H9 (cell line): ENCODE results near the gene USP47. TPM values are rescaled to one million over a fixed set of nuclear protein-coding genes. Genes with fewer than 3 reads are reported as not detected.

Experiments used
- DNase-seq: peaks from one replicate; pipeline ENCODE4 v3.0.0-alpha.2; 2017
- H2AFZ ChIP-seq: one replicate; pipeline ENCODE4 v1.6.1; 2013; ENCODE audit warnings: mild to moderate bottlenecking, low read length, control low read depth, moderate library complexity
- H2AK5ac ChIP-seq: 2 replicates; pipeline ENCODE4 v1.6.1; 2013; ENCODE audit warnings: low read length, control low read depth, mixed read lengths; ENCODE audit not compliant: insufficient read length
- H2BK120ac ChIP-seq: one replicate; pipeline ENCODE4 v1.6.1; 2013; ENCODE audit warnings: low read depth, mild to moderate bottlenecking, low read length, control low read depth, inconsistent platforms; ENCODE audit not compliant: poor library complexity, severe bottlenecking
- H2BK12ac ChIP-seq: 2 replicates; pipeline ENCODE4 v1.6.1; 2013; ENCODE audit warnings: low read length, control low read depth, mixed read lengths, low read depth; ENCODE audit not compliant: insufficient read length
- H2BK15ac ChIP-seq: 2 replicates; pipeline ENCODE4 v1.6.1; 2013; ENCODE audit warnings: low read depth, low read length, control low read depth
- H2BK20ac ChIP-seq: one replicate; pipeline ENCODE4 v1.6.1; 2013; ENCODE audit warnings: low read depth, mild to moderate bottlenecking, low read length, control low read depth, inconsistent platforms; ENCODE audit not compliant: poor library complexity, severe bottlenecking
- H2BK5ac ChIP-seq: 2 replicates; pipeline ENCODE4 v1.6.1; 2013; ENCODE audit warnings: low read length, control low read depth, mixed read lengths; ENCODE audit not compliant: insufficient read length
- H3K14ac ChIP-seq: 2 replicates; pipeline ENCODE4 v1.6.1; 2013; ENCODE audit warnings: low read length, control low read depth; ENCODE audit not compliant: insufficient read depth
- H3K18ac ChIP-seq: 2 replicates; pipeline ENCODE4 v1.6.1; 2013; ENCODE audit warnings: low read depth, mild to moderate bottlenecking, mixed read lengths, low read length, control low read depth; ENCODE audit not compliant: insufficient read length
- H3K23ac ChIP-seq: 2 replicates; pipeline ENCODE4 v1.6.1; 2013; ENCODE audit warnings: low read length, control low read depth, mixed read lengths, low read depth; ENCODE audit not compliant: insufficient read length
- H3K23me2 ChIP-seq: 2 replicates; pipeline ENCODE4 v1.6.1; 2013; ENCODE audit warnings: low read depth, mild to moderate bottlenecking, mixed read lengths, low read length, control low read depth; ENCODE audit not compliant: insufficient read length, poor library complexity, severe bottlenecking
- H3K27ac ChIP-seq: 2 replicates; pipeline ENCODE4 v1.5.1; 2013; ENCODE audit warnings: low read length, control low read depth, mixed read lengths, low read depth; ENCODE audit not compliant: insufficient read length
- H3K27me3 ChIP-seq: 2 replicates; pipeline ENCODE4 v1.6.1; 2013; ENCODE audit warnings: low read length, control low read depth, inconsistent platforms; ENCODE audit not compliant: insufficient read depth
- H3K4ac ChIP-seq: 2 replicates; pipeline ENCODE4 v1.6.1; 2013; ENCODE audit warnings: low read depth, mild to moderate bottlenecking, control low read depth, inconsistent platforms, low read length, moderate library complexity
- H3K4me1 ChIP-seq: 2 replicates; pipeline ENCODE4 v1.6.1; 2013; ENCODE audit warnings: low read length, control low read depth, inconsistent platforms; ENCODE audit not compliant: insufficient read depth
- H3K4me2 ChIP-seq: 2 replicates; pipeline ENCODE4 v1.6.1; 2013; ENCODE audit warnings: low read length, control low read depth, mixed read lengths; ENCODE audit not compliant: insufficient read length, insufficient read depth
- H3K56ac ChIP-seq: 2 replicates; pipeline ENCODE4 v1.6.1; 2013; ENCODE audit warnings: low read depth, mild to moderate bottlenecking, mixed read lengths, low read length, control low read depth; ENCODE audit not compliant: insufficient read length
- H3K79me1 ChIP-seq: 2 replicates; pipeline ENCODE4 v1.6.1; 2013; ENCODE audit warnings: low read depth, mild to moderate bottlenecking, moderate library complexity, low read length, control low read depth, inconsistent platforms; ENCODE audit not compliant: insufficient read depth, poor library complexity, severe bottlenecking
- H3K79me2 ChIP-seq: 2 replicates; pipeline ENCODE4 v1.6.1; 2013; ENCODE audit warnings: low read length, control low read depth, inconsistent platforms; ENCODE audit not compliant: insufficient read depth
- H3K9ac ChIP-seq: 2 replicates; pipeline ENCODE4 v1.6.1; 2013; ENCODE audit warnings: low read length, control low read depth, mixed read lengths; ENCODE audit not compliant: insufficient read length; ENCODE audit errors: extremely low read depth
- H3K9me3 ChIP-seq: one replicate; pipeline ENCODE4 v1.6.1; 2013; ENCODE audit warnings: low read depth, low read length, inconsistent platforms; ENCODE audit not compliant: control insufficient read depth
- H3T11ph ChIP-seq: one replicate; pipeline ENCODE4 v1.6.1; 2013; ENCODE audit warnings: mild to moderate bottlenecking, low read length, control low read depth, inconsistent platforms
- H4K20me1 ChIP-seq: one replicate; pipeline ENCODE4 v1.6.1; 2013; ENCODE audit not compliant: control insufficient read depth, insufficient read length, insufficient read depth
- H4K5ac ChIP-seq: 2 replicates; pipeline ENCODE4 v1.6.1; 2013; ENCODE audit warnings: low read depth, mild to moderate bottlenecking, mixed read lengths, low read length, control low read depth; ENCODE audit not compliant: insufficient read length
- H4K8ac ChIP-seq: replicated peaks from 2 replicates; pipeline ENCODE4 v1.6.1; 2013; ENCODE audit warnings: low read length, control low read depth, mixed read lengths, low read depth; ENCODE audit not compliant: insufficient read length
- H4K91ac ChIP-seq: 2 replicates; pipeline ENCODE4 v1.6.1; 2013; ENCODE audit warnings: low read depth, mild to moderate bottlenecking, moderate library complexity, mixed read lengths, low read length, control low read depth; ENCODE audit not compliant: insufficient read length
- H3K27ac Mint-ChIP-seq, 3 experiments: 2 replicates in 2 of 3; 3 replicates in 1 of 3; pipeline ENCODE4 v1.8.0; 2020 to 2021; ENCODE audit warnings: mixed read lengths in 3 of 3, mild to moderate bottlenecking in 1 of 3, moderate library complexity in 1 of 3
- H3K27me3 Mint-ChIP-seq: 2 replicates; pipeline ENCODE4 v1.8.0; 2021; ENCODE audit warnings: low read depth, mild to moderate bottlenecking, moderate library complexity, mixed read lengths
- H3K36me3 Mint-ChIP-seq, 3 experiments: 2 replicates in 2 of 3; 3 replicates in 1 of 3; pipeline ENCODE4 v1.8.0; 2020 to 2021; ENCODE audit warnings: low read depth in 3 of 3, mixed read lengths in 3 of 3; ENCODE audit not compliant: insufficient read depth in 1 of 3
- H3K4me1 Mint-ChIP-seq, 2 experiments: 2 replicates each; pipeline ENCODE4 v1.8.0; 2020; ENCODE audit warnings: mixed read lengths in 2 of 2
- H3K4me3 Mint-ChIP-seq, 2 experiments: 2 replicates in 1 of 2; 3 replicates in 1 of 2; pipeline ENCODE4 v1.8.0; 2020 to 2021; ENCODE audit warnings: mild to moderate bottlenecking in 2 of 2, mixed read lengths in 2 of 2, moderate library complexity in 1 of 2
- H3K9me3 Mint-ChIP-seq, 2 experiments: 2 replicates in 1 of 2; 3 replicates in 1 of 2; pipeline ENCODE4 v1.8.0; 2020; ENCODE audit warnings: mild to moderate bottlenecking in 2 of 2, mixed read lengths in 2 of 2, moderate library complexity in 1 of 2
- WGBS: extraction: QIAGEN DNeasy Blood & Tissue Kit; methylation state at CpG from one replicate; pipeline ENCODE4 v1.1.7; 2013; ENCODE audit warnings: missing lambda C conversion rate, low lambda C conversion rate, mixed read lengths; ENCODE audit not compliant: insufficient read length; ENCODE audit errors: extremely low coverage; 5-methylcytosine and 5-hydroxymethylcytosine counted together
- total RNA-seq: library from RNA; stranded (reverse); gene quantifications from 2 replicates; pipeline ENCODE4 v1.2.1, GENCODE V29; 2021
- TF ChIP-seq, protein P1 (sequence below): fragments of 200-600 bp; sonication (generic); conservative IDR thresholded peaks from 3 replicates; pipeline ENCODE4 v1.8.0; 2021; ENCODE audit warnings: antibody characterized with exemption, mild to moderate bottlenecking

Gene USP47
- total RNA-seq, 1 experiment from 2014 or later, result 26.7 TPM

GRCh38 chr11:12005476-12005875 lies 163.7 kb downstream of the USP47 start:
- Mint-ChIP-seq H3K27ac (no peak overlapping the region), H3K4me3 (no peak overlapping the region), H3K36me3 (peaks cover 5 to 23% (median 6%) of the 10 kb centered on the region in 3 experiments; a peak in 6 of 7 replicates), H3K27me3 (peaks cover 26% of the 10 kb centered on the region), H3K4me1 (peaks cover 15 to 20% of the 10 kb centered on the region in 2 experiments), H3K9me3 (no peaks in the 10 kb centered on the region)
- no peaks in the 10 kb centered on the region for H3K9me3 ChIP-seq
- no peak overlapping the region for H2BK12ac ChIP-seq
- H3K79me1 ChIP-seq, result no peaks in the 10 kb centered on the region
- H4K8ac ChIP-seq, result no peak overlapping the region
- no peak overlapping the region for H3K14ac ChIP-seq
- no peaks in the 10 kb centered on the region for H4K20me1 ChIP-seq
- H3K79me2 ChIP-seq, result no peaks in the 10 kb centered on the region
- H2BK20ac ChIP-seq, result no peak overlapping the region
- no peaks in the 10 kb centered on the region; the same call in 1 of the 2 replicates for H3K27me3 ChIP-seq
- no peak overlapping the region for H3K4me2 ChIP-seq
- H2AFZ ChIP-seq, result no peak overlapping the region
- H3K23me2 ChIP-seq, result peaks cover 11% of the 10 kb centered on the region
- no peak overlapping the region for H4K5ac ChIP-seq
- no peak overlapping the region for H3K56ac ChIP-seq
- no peak overlapping the region for H3K23ac ChIP-seq
- H2BK15ac ChIP-seq, result no peak overlapping the region
- no peaks in the 10 kb centered on the region; the same call in 1 of the 2 replicates for H3K4me1 ChIP-seq
- no peak overlapping the region for H2AK5ac ChIP-seq
- no peak overlapping the region for H3T11ph ChIP-seq
- no peak overlapping the region for H3K18ac ChIP-seq
- TF ChIP-seq, protein P1, sequence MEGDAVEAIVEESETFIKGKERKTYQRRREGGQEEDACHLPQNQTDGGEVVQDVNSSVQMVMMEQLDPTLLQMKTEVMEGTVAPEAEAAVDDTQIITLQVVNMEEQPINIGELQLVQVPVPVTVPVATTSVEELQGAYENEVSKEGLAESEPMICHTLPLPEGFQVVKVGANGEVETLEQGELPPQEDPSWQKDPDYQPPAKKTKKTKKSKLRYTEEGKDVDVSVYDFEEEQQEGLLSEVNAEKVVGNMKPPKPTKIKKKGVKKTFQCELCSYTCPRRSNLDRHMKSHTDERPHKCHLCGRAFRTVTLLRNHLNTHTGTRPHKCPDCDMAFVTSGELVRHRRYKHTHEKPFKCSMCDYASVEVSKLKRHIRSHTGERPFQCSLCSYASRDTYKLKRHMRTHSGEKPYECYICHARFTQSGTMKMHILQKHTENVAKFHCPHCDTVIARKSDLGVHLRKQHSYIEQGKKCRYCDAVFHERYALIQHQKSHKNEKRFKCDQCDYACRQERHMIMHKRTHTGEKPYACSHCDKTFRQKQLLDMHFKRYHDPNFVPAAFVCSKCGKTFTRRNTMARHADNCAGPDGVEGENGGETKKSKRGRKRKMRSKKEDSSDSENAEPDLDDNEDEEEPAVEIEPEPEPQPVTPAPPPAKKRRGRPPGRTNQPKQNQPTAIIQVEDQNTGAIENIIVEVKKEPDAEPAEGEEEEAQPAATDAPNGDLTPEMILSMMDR, result no peak
- H4K91ac ChIP-seq, result no peak overlapping the region
- WGBS, result no CpG with 5 or more reads among the region's 1 CpG
- H3K27ac ChIP-seq, result no peak overlapping the region
- no peak overlapping the region for H3K9ac ChIP-seq
- no peak overlapping the region for H3K4ac ChIP-seq
- H2BK120ac ChIP-seq, result no peak overlapping the region
- DNase-seq, result no peak
- H2BK5ac ChIP-seq, result no peak overlapping the region
